Pancreas (tissue), 10 donors: ENCODE data around the gene MRAP. TPM values are rescaled to one million over a fixed set of nuclear protein-coding genes. Genes with fewer than 3 reads are reported as not detected.

Experiments
- ATAC-seq, 4 donors: fragments of 200-7000 bp; cut with Tn5 transposase; one replicate each; pipeline versions ENCODE4 v1.8.0 to v1.9.1; 2020; ENCODE audit warnings: mild to moderate bottlenecking in 4 of 4, moderate library complexity in 4 of 4
- DNase-seq, 6 donors: peaks; one replicate each; pipeline ENCODE4 v3.0.0-alpha.2; 2020
- FAIRE-seq: peaks from 2 replicates; lab custom pipeline; 2012; peaks lifted over from hg19 to GRCh38; lab: Jason Lieb, UNC
- H3K27ac ChIP-seq, 4 donors: fragments of 200-600 bp; sonication (generic); 1 replicate in 3 of 4; 2 replicates in 1 of 4; pipeline versions ENCODE4 v1.5.0 to v1.8.0; 2020
- H3K27me3 ChIP-seq, 4 donors: fragments of 200-600 bp; one replicate each; pipeline ENCODE4 v1.8.0; 2021
- H3K36me3 ChIP-seq, 3 donors: fragments of 200-600 bp; sonication (generic) in 1 of 3; one replicate each; pipeline versions ENCODE4 v1.5.0 to v1.8.0; 2020 to 2021
- H3K4me1 ChIP-seq, 3 donors: fragments of 200-600 bp; one replicate each; pipeline ENCODE4 v1.8.0; 2021
- H3K4me3 ChIP-seq, 4 donors: fragments of 200-600 bp; sonication (generic) in 2 of 4; one replicate each; pipeline versions ENCODE4 v1.5.0 to v1.8.0; 2020 to 2021
- H3K9me3 ChIP-seq, 4 donors: fragments of 200-600 bp; one replicate each; pipeline ENCODE4 v1.8.0; 2021
- CTCF ChIP-seq, 4 donors: fragments of 200-600 bp; sonication (generic) in 3 of 4; IDR thresholded peaks; one replicate each; pipeline versions ENCODE4 v1.5.0 to v1.8.0; 2021; ENCODE audit warnings: antibody characterized with exemption in 4 of 4
- WGBS, 2 donors: extraction: QIAGEN DNeasy Blood & Tissue Kit; methylation state at CpG; one replicate each; pipeline ENCODE4 v1.1.7; 2013; 5-methylcytosine and 5-hydroxymethylcytosine counted together
- intact Hi-C, 3 donors: fragments of 100-400 bp; cut with DNase I; formaldehyde crosslinking; loops; one replicate each; pipeline versions ENCODE4 v1.11.1 to v1.14.2; 2022
- polyA plus RNA-seq, 2 donors: library from polyadenylated mRNA; stranded (reverse); fragments of 200-250 nt; gene quantifications; one replicate each; pipeline ENCODE4 v1.2.3, GENCODE V29; 2013
- total RNA-seq, 6 donors: library from RNA; stranded (reverse); fragmentation: NEBNext Ultra II Directional in 4 of 6; extraction: Animal tissue kit (Norgen Biotek cat#: 25700) in 4 of 6; gene quantifications; one replicate each; pipeline versions ENCODE4 v1.2.1 to v1.2.4, GENCODE V29; 2021 to 2023
- donor health status: healthy with polysubstance abuse.
- donor health status: DM: no; HTN: no; CAD: no; lungs with moderate emphysema.
- donor health status: DM: no; HTN: no; CAD: no.
- donor health status: control.
- donor health status: control.
- donor health status: Bipolar disorder and iron deficiency.
- donor health status: DM: yes; HTN: yes; CAD: no.
- donor health status: DM: no; HTN: no; CAD: no.
- donor health status: DM: no; HTN: no; CAD: no.
- donor health status: DM: yes; HTN: yes; CAD: no.

The MRAP gene
- total and polyA plus RNA-seq, 8 donors: 0.23 to 1.0 (median 0.28) TPM; not detected in 5

GRCh38 chr21:32353002-32353711 is 54.5 kb downstream of the MRAP start:
- DNase-seq (no peak), FAIRE-seq (no peak), ATAC-seq (no peak)
- intact Hi-C loops: no loop called here
- Histone ChIP-seq H3K4me1 (no peaks in the 10 kb centered on the region), H3K9me3 (no peaks in the 10 kb centered on the region), H3K36me3 (peaks cover 3 to 87% (median 43%) of the 10 kb centered on the region in 3 donors), H3K4me3 (no peak overlapping the region), H3K27me3 (no peaks in the 10 kb centered on the region), H3K27ac (no peak overlapping the region)
- WGBS, 2 donors: 92 to 96% methylated on average over 8 of the region's 8 CpGs
- no peak for TF ChIP-seq CTCF (IDR thresholded peaks at IDR 0.05)

- no peaks in the 10 kb centered on the region for H3K4me1 ChIP-seq
- no peaks in the 10 kb centered on the region for H3K27me3 ChIP-seq
- no peak for DNase-seq
- no peak for ATAC-seq
- WGBS, 2 donors: 87 to 100% methylated on average over 1 of the region's 1 CpG
- no peaks in the 10 kb centered on the region for H3K9me3 ChIP-seq
- H3K27ac ChIP-seq: no peak overlapping the region
- TF ChIP-seq CTCF (IDR thresholded peaks at IDR 0.05): no peak
- peaks cover 0 to 94% (median 55%) of the 10 kb centered on the region in 3 donors for H3K36me3 ChIP-seq
- H3K4me3 ChIP-seq: no peak overlapping the region
- intact Hi-C loops: no loop called here
- no peak for FAIRE-seq
Measured at GRCh38 chr21:32356874-32357395, 58.3 kb downstream of the MRAP start.

GRCh38 chr21:32359719-32360260 is 61.1 kb downstream of the MRAP start:
- peak in 3 of 4 donors; percentile 28 to 66 (median 61) for ATAC-seq
- no peak for DNase-seq
- no peak overlapping the region for H3K4me3 ChIP-seq
- no peak overlapping the region for H3K27ac ChIP-seq
- TF ChIP-seq CTCF (IDR thresholded peaks at IDR 0.05): no peak
- no peaks in the 10 kb centered on the region for H3K4me1 ChIP-seq
- intact Hi-C loops: no loop called here
- H3K27me3 ChIP-seq: no peaks in the 10 kb centered on the region
- FAIRE-seq: no peak
- H3K36me3 ChIP-seq: peaks cover 0 to 80% (median 43%) of the 10 kb centered on the region in 3 donors
- WGBS, 2 donors: 65% methylated on average over 7 of the region's 7 CpGs
- no peaks in the 10 kb centered on the region for H3K9me3 ChIP-seq

GRCh38 chr21:32360401-32360975 is 61.8 kb downstream of the MRAP start:
- Histone ChIP-seq H3K27ac (no peak overlapping the region), H3K27me3 (no peaks in the 10 kb centered on the region), H3K4me3 (no peak overlapping the region), H3K4me1 (no peaks in the 10 kb centered on the region), H3K9me3 (no peaks in the 10 kb centered on the region), H3K36me3 (peaks cover 0 to 77% (median 36%) of the 10 kb centered on the region in 3 donors)
- no peak for DNase-seq
- no peak for FAIRE-seq
- intact Hi-C loops: no loop called here
- peak in 1 of 4 donors; percentile 36 for ATAC-seq
- 86 to 89% methylated on average over 5 of the region's 5 CpGs for WGBS, 2 donors
- TF ChIP-seq CTCF (IDR thresholded peaks at IDR 0.05): no peak

Other genes starting within 250 kb of the MRAP start
- gene MIS18A, start 19.8 kb upstream of the MRAP start, total RNA-seq: 1 to 10 TPM; 2.0 to 4.2 (median 2.8) TPM
- gene MIS18A, start 19.8 kb upstream of the MRAP start, polyA plus RNA-seq: 1 to 10 TPM; 2.2 to 3.8 TPM
- 10 to 100 TPM in 1 of 6 donors, 1 to 10 TPM in 5; 5.9 to 11.0 (median 8.0) TPM for gene URB1, start 94.2 kb downstream of the MRAP start, total RNA-seq
- gene URB1, start 94.2 kb downstream of the MRAP start, polyA plus RNA-seq: 1 to 10 TPM; 2.9 to 4.7 TPM
- 10 to 100 TPM in 3 of 6 donors, 1 to 10 TPM in 3; 7.9 to 13.4 (median 10.6) TPM for gene EVA1C, start 113.9 kb downstream of the MRAP start, total RNA-seq
- gene EVA1C, start 113.9 kb downstream of the MRAP start, polyA plus RNA-seq: 10 to 100 TPM; 20.7 to 35.9 TPM